ENCODE measurements around the gene SPATA31C1. TPM values are rescaled to one million over a fixed set of nuclear protein-coding genes. Genes with fewer than 3 reads are reported as not detected.

Gene SPATA31C1
- total and polyA plus RNA-seq, 2 donors (not counting 1 experiment from before 2014, with no cell fraction given) = not detected

- Histone ChIP-seq H3K4me2 (ENCODE audit: extremely low read depth, insufficient read depth, low read length) (no peak overlapping the region), H3K4me1 (ENCODE audit: control insufficient read depth, extremely low read depth, insufficient read depth, low read length) (no peaks in the 10 kb centered on the region), H3K9me3 (ENCODE audit: control insufficient read depth, insufficient read depth, low read depth, low read length) (no peaks in the 10 kb centered on the region), H2AFZ (ENCODE audit: low read length) (no peak overlapping the region), H3K27me3 (ENCODE audit: control insufficient read depth, insufficient read depth, low read length) (no peaks in the 10 kb centered on the region), H3K79me2 (ENCODE audit: control insufficient read depth, insufficient read depth, low read length) (no peaks in the 10 kb centered on the region), H4K20me1 (ENCODE audit: control insufficient read depth, extremely low read depth, insufficient read depth, low read length) (no peaks in the 10 kb centered on the region), H3K9ac (ENCODE audit: insufficient read depth, low read length) (no peak overlapping the region), H3K36me3 (ENCODE audit: control insufficient read depth, insufficient read depth, low read length) (no peaks in the 10 kb centered on the region), H3K4me3 (replicated peaks in 1 of 4; ENCODE audit: control extremely low read depth in 1 of 4, insufficient read depth in 1 of 4, low read depth in 3 of 4, low read length in 4 of 4) (no peak overlapping the region), H3K27ac (ENCODE audit: insufficient read depth, low read length) (no peak overlapping the region)
- TF ChIP-seq EZH2 (IDR thresholded peaks at IDR 0.05; ENCODE audit: low read length, missing control alignments) (no peak), CTCF (conservative IDR thresholded peaks at IDR 0.05 in 1 of 2, IDR thresholded peaks at IDR 0.05 in 1 of 2; ENCODE audit: low read depth in 1 of 2, low read length in 2 of 2) (no peak)
- DNase-seq (ENCODE audit: low read depth in 2 of 2) = no peak
These were observed 40.8 kb downstream of the SPATA31C1 start for GRCh38 chr9:87958591-87958990.

GRCh38 chr9:87959916-87960581 is 42.3 kb downstream of the SPATA31C1 start:
- no peak overlapping the region for H3K27ac ChIP-seq (ENCODE audit: insufficient read depth, low read length)

GRCh38 chr9:87963770-87964169 is 46.0 kb downstream of the SPATA31C1 start:
- H4K20me1 ChIP-seq (ENCODE audit: control insufficient read depth, extremely low read depth, insufficient read depth, low read length) = no peaks in the 10 kb centered on the region
- no peaks in the 10 kb centered on the region for H3K79me2 ChIP-seq (ENCODE audit: control insufficient read depth, insufficient read depth, low read length)
- no peak overlapping the region for H2AFZ ChIP-seq (ENCODE audit: low read length)
- H3K4me3 ChIP-seq (replicated peaks in 1 of 4; ENCODE audit: control extremely low read depth in 1 of 4, insufficient read depth in 1 of 4, low read depth in 3 of 4, low read length in 4 of 4) = no peak overlapping the region
- no peak overlapping the region for H3K9ac ChIP-seq (ENCODE audit: insufficient read depth, low read length)
- H3K4me1 ChIP-seq (ENCODE audit: control insufficient read depth, extremely low read depth, insufficient read depth, low read length) = no peaks in the 10 kb centered on the region
- TF ChIP-seq EZH2 (IDR thresholded peaks at IDR 0.05; ENCODE audit: low read length, missing control alignments) (no peak), CTCF (conservative IDR thresholded peaks at IDR 0.05 in 1 of 2, IDR thresholded peaks at IDR 0.05 in 1 of 2; ENCODE audit: low read depth in 1 of 2, low read length in 2 of 2) (no peak)
- H3K4me2 ChIP-seq (ENCODE audit: extremely low read depth, insufficient read depth, low read length) = no peak overlapping the region
- no peaks in the 10 kb centered on the region for H3K9me3 ChIP-seq (ENCODE audit: control insufficient read depth, insufficient read depth, low read depth, low read length)
- DNase-seq (ENCODE audit: low read depth in 2 of 2) = no peak
- no peaks in the 10 kb centered on the region for H3K27me3 ChIP-seq (ENCODE audit: control insufficient read depth, insufficient read depth, low read length)
- no peak overlapping the region for H3K27ac ChIP-seq (ENCODE audit: insufficient read depth, low read length)
- no peaks in the 10 kb centered on the region for H3K36me3 ChIP-seq (ENCODE audit: control insufficient read depth, insufficient read depth, low read length)

More at GRCh38 chr9:87959916-87960581, 42.3 kb downstream of the SPATA31C1 start:
- no peaks in the 10 kb centered on the region for H3K4me1 ChIP-seq (ENCODE audit: control insufficient read depth, extremely low read depth, insufficient read depth, low read length)
- H3K9ac ChIP-seq (ENCODE audit: insufficient read depth, low read length) = no peak overlapping the region
- no peaks in the 10 kb centered on the region for H3K79me2 ChIP-seq (ENCODE audit: control insufficient read depth, insufficient read depth, low read length)
- no peaks in the 10 kb centered on the region for H3K27me3 ChIP-seq (ENCODE audit: control insufficient read depth, insufficient read depth, low read length)
- H3K4me2 ChIP-seq (ENCODE audit: extremely low read depth, insufficient read depth, low read length) = no peak overlapping the region
- no peak overlapping the region for H2AFZ ChIP-seq (ENCODE audit: low read length)
- no peaks in the 10 kb centered on the region for H3K36me3 ChIP-seq (ENCODE audit: control insufficient read depth, insufficient read depth, low read length)
- peak; percentile 72 to 82 for DNase-seq (ENCODE audit: low read depth in 2 of 2)
- TF ChIP-seq CTCF (conservative IDR thresholded peaks at IDR 0.05 in 1 of 2, IDR thresholded peaks at IDR 0.05 in 1 of 2; ENCODE audit: low read depth in 1 of 2, low read length in 2 of 2) (no peak), EZH2 (IDR thresholded peaks at IDR 0.05; ENCODE audit: low read length, missing control alignments) (no peak)
- H3K4me3 ChIP-seq (replicated peaks in 1 of 4; ENCODE audit: control extremely low read depth in 1 of 4, insufficient read depth in 1 of 4, low read depth in 3 of 4, low read length in 4 of 4) = no peak overlapping the region
- H3K9me3 ChIP-seq (ENCODE audit: control insufficient read depth, insufficient read depth, low read depth, low read length) = no peaks in the 10 kb centered on the region
- no peaks in the 10 kb centered on the region for H4K20me1 ChIP-seq (ENCODE audit: control insufficient read depth, extremely low read depth, insufficient read depth, low read length)

Measured in fibroblast of lung (primary cell).